Fibroblast of lung (primary cell): Measurements from ENCODE around the gene QDPR. TPM values are rescaled to one million over a fixed set of nuclear protein-coding genes. Genes with fewer than 3 reads are reported as not detected.
A peak's percentile ranks its signal among the peaks of the same experiment; 100 is the strongest.

Experiments
- DNase-seq, 2 donors: peaks; one replicate each; pipeline versions ENCODE4 v3.0.0 to v3.0.0-alpha.2; 2010; ENCODE audit warnings: low read depth in 2 of 2
- H2AFZ ChIP-seq: 2 replicates; pipeline ENCODE4 v1.5.1; 2012; ENCODE audit warnings: low read length, control low read depth, inconsistent platforms
- H3K27ac ChIP-seq: 2 replicates; pipeline ENCODE4 v1.5.1; 2011; ENCODE audit warnings: low read length, control low read depth; ENCODE audit not compliant: insufficient read depth
- H3K27me3 ChIP-seq: 2 replicates; pipeline ENCODE4 v1.5.1; 2011; ENCODE audit warnings: mild to moderate bottlenecking, low read length; ENCODE audit not compliant: control insufficient read depth, insufficient read depth
- H3K36me3 ChIP-seq: 2 replicates; pipeline ENCODE4 v1.5.1; 2011; ENCODE audit warnings: low read length; ENCODE audit not compliant: control insufficient read depth, insufficient read depth
- H3K4me1 ChIP-seq: 2 replicates; pipeline ENCODE4 v1.5.1; 2011; ENCODE audit warnings: low read length; ENCODE audit not compliant: control insufficient read depth, insufficient read depth; ENCODE audit errors: extremely low read depth
- H3K4me2 ChIP-seq: 2 replicates; pipeline ENCODE4 v1.5.1; 2011; ENCODE audit warnings: low read length, control low read depth; ENCODE audit not compliant: insufficient read depth; ENCODE audit errors: extremely low read depth
- H3K4me3 ChIP-seq, 4 experiments: fragments of 200-600 bp in 1 of 4; sonication (generic) in 1 of 4; replicated peaks in 1 of 4; 2 replicates each; pipeline ENCODE4 v1.5.1; 2011 to 2016; ENCODE audit warnings: low read length in 4 of 4, low read depth in 3 of 4, mild to moderate bottlenecking in 3 of 4, control low read depth in 2 of 4, inconsistent platforms in 1 of 4, mixed read lengths in 1 of 4; ENCODE audit not compliant: insufficient read depth in 1 of 4; ENCODE audit errors: control extremely low read depth in 1 of 4
- H3K79me2 ChIP-seq: 2 replicates; pipeline ENCODE4 v1.5.1; 2012; ENCODE audit warnings: mild to moderate bottlenecking, low read length, inconsistent platforms; ENCODE audit not compliant: control insufficient read depth, insufficient read depth
- H3K9ac ChIP-seq: 2 replicates; pipeline ENCODE4 v1.5.1; 2011; ENCODE audit warnings: mild to moderate bottlenecking, low read length, control low read depth; ENCODE audit not compliant: insufficient read depth
- H3K9me3 ChIP-seq: 2 replicates; pipeline ENCODE4 v1.5.1; 2012; ENCODE audit warnings: low read depth, low read length; ENCODE audit not compliant: control insufficient read depth, insufficient read depth
- H4K20me1 ChIP-seq: 2 replicates; pipeline ENCODE4 v1.5.1; 2011; ENCODE audit warnings: low read length; ENCODE audit not compliant: control insufficient read depth, insufficient read depth; ENCODE audit errors: extremely low read depth
- CTCF ChIP-seq, 2 donors: IDR thresholded peaks in 1 of 2; conservative IDR thresholded peaks in 1 of 2; 1 replicate in 1 of 2; 2 replicates in 1 of 2; pipeline ENCODE4 v1.5.1; 2011 to 2012; ENCODE audit warnings: low read length in 2 of 2, control low read depth in 1 of 2, inconsistent platforms in 1 of 2, low read depth in 1 of 2, mild to moderate bottlenecking in 1 of 2
- EZH2 ChIP-seq: IDR thresholded peaks from 2 replicates; pipeline ENCODE4 v1.5.1; 2012; ENCODE audit warnings: low read length, control low read depth, mild to moderate bottlenecking; ENCODE audit errors: missing control alignments
- polyA plus RNA-seq, 2 donors: library from polyadenylated mRNA; depleted of rRNA in 1 of 2; stranded (reverse) in 1 of 2; unstranded in 1 of 2; fragments of >200 nt; gene quantifications; 2 replicates each; pipeline ENCODE4 v1.2.1, GENCODE V29; 2011 to 2012; ENCODE audit warnings: missing spikeins in 1 of 2
- total RNA-seq: library from RNA; depleted of rRNA; stranded (reverse); fragments of >200 nt; gene quantifications from 2 replicates; pipeline ENCODE4 v1.2.1, GENCODE V29; 2014

Gene QDPR
- total and polyA plus RNA-seq, 2 donors (not counting 1 experiment from before 2014, with no cell fraction given) = 27.4 to 41.4 TPM

- Histone ChIP-seq H3K9me3 (no peaks in the 10 kb centered on the region), H3K4me3 (no peak within 1 kb of the TSS), H2AFZ (no peak within 1 kb of the TSS), H3K9ac (no peak within 1 kb of the TSS), H4K20me1 (no peaks in the 10 kb centered on the region), H3K27me3 (peaks cover 8% of the 10 kb centered on the region), H3K79me2 (peaks cover 14% of the 10 kb centered on the region), H3K36me3 (no peaks in the 10 kb centered on the region), H3K4me2 (no peak within 1 kb of the TSS), H3K4me1 (peaks cover 2% of the 10 kb centered on the region), H3K27ac (no peak within 1 kb of the TSS)
- no peak for DNase-seq
- no peak for TF ChIP-seq CTCF (conservative IDR thresholded peaks at IDR 0.05 in 1 of 2, IDR thresholded peaks at IDR 0.05 in 1 of 2; ENCODE audit: low read depth in 1 of 2, low read length in 2 of 2)
Observed at GRCh38 chr4:17514865-17515264, 3.0 kb upstream of the QDPR start, which contains the start of gene CLRN2. TSS of gene CLRN2 (plus strand) at chr4:17515165. CDS start at chr4:17515267, 102 bp downstream.

GRCh38 chr4:17512973-17513665 lies 1.2 kb upstream of the QDPR start:
- DNase-seq = no peak
- peaks cover 8% of the 10 kb centered on the region for H3K27me3 ChIP-seq
- H4K20me1 ChIP-seq = no peaks in the 10 kb centered on the region
- TF ChIP-seq CTCF (conservative IDR thresholded peaks at IDR 0.05 in 1 of 2, IDR thresholded peaks at IDR 0.05 in 1 of 2; ENCODE audit: low read depth in 1 of 2, low read length in 2 of 2) (no peak), EZH2 (no peak)
- no peak overlapping the region for H3K4me3 ChIP-seq
- peaks cover 2% of the 10 kb centered on the region for H3K4me1 ChIP-seq
- H2AFZ ChIP-seq = no peak overlapping the region
- peaks cover 14% of the 10 kb centered on the region for H3K79me2 ChIP-seq
- H3K27ac ChIP-seq = no peak overlapping the region
- peaks cover 4% of the 10 kb centered on the region for H3K36me3 ChIP-seq
- no peaks in the 10 kb centered on the region for H3K9me3 ChIP-seq
- H3K9ac ChIP-seq = no peak overlapping the region
- H3K4me2 ChIP-seq = no peak overlapping the region

DNA sequence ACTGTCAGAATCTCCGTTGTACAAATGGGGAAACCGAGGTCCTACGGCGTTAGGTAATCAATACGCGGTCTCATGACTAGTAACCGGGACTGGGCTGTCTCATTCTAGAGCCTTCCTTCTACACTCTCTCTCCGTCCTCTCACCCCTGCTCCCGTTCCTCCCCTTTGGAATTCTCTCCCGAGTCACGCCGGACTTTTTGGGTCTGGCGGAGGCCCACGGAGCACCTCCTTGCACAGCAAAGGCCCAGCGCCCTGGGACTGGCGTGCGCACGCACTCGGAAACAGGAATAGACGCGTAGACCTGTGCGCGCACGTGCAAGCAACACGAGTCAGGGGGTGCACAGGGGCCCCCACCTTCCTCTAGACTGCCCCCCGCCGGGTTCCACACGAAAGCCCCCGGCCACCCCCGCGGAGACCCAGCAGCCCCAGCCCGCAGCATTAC lies 361 bp downstream of the QDPR start:
- peak overlapping the region; percentile 52 for H3K9ac ChIP-seq
- peak overlapping the region; percentile 50 for H3K27ac ChIP-seq
- H3K9me3 ChIP-seq = no peaks in the 10 kb centered on the region
- H3K27me3 ChIP-seq = peaks cover 4% of the 10 kb centered on the region
- H3K4me3 ChIP-seq = peak overlapping the region; percentile 64 to 82 (median 81)
- H3K4me2 ChIP-seq = peak overlapping the region; percentile 91
- TF ChIP-seq CTCF (conservative IDR thresholded peaks at IDR 0.05 in 1 of 2, IDR thresholded peaks at IDR 0.05 in 1 of 2; ENCODE audit: low read depth in 1 of 2, low read length in 2 of 2) = no peak
- peak overlapping the region; percentile 79 for H2AFZ ChIP-seq
- H4K20me1 ChIP-seq = no peaks in the 10 kb centered on the region
- H3K4me1 ChIP-seq = peaks cover 2% of the 10 kb centered on the region
- peak; percentile 41 to 45 for DNase-seq
- peaks cover 14% of the 10 kb centered on the region for H3K79me2 ChIP-seq
- peaks cover 7% of the 10 kb centered on the region for H3K36me3 ChIP-seq
